OCI-LY1 (cell line): ENCODE results near the gene FRMD4A.

ENCODE experiments used
- H2AFZ ChIP-seq: fragments of 200-600 bp; sonication (generic), shearing (Covaris generic); 2 replicates; pipeline ENCODE4 v1.6.0; 2014; ENCODE audit warnings: antibody characterized with exemption, mild to moderate bottlenecking, low read length
- H3F3A ChIP-seq: fragments of 200-600 bp; sonication (generic), shearing (Covaris generic); 2 replicates; pipeline ENCODE4 v1.6.0; 2014; ENCODE audit warnings: mild to moderate bottlenecking, antibody characterized with exemption, low read length, moderate library complexity; ENCODE audit not compliant: insufficient read depth
- H3K27ac ChIP-seq: fragments of 200-600 bp; sonication (generic); 2 replicates; pipeline ENCODE4 v1.5.1; 2014; ENCODE audit warnings: low read length, mixed run types, mild to moderate bottlenecking, low read depth; ENCODE audit not compliant: poor library complexity, severe bottlenecking
- H3K27me3 ChIP-seq: fragments of 200-600 bp; sonication (generic); 2 replicates; pipeline ENCODE4 v1.6.0; 2014; ENCODE audit warnings: antibody characterized with exemption, mild to moderate bottlenecking, low read length, moderate library complexity; ENCODE audit not compliant: insufficient read depth
- H3K36me3 ChIP-seq: fragments of 200-600 bp; sonication (generic); 2 replicates; pipeline ENCODE4 v1.6.1; 2014; ENCODE audit warnings: mild to moderate bottlenecking, antibody characterized with exemption, low read length, moderate library complexity, mixed read lengths; ENCODE audit not compliant: insufficient read depth
- H3K4me1 ChIP-seq: fragments of 200-600 bp; sonication (generic); 2 replicates; pipeline ENCODE4 v1.5.1; 2014; ENCODE audit warnings: mild to moderate bottlenecking, low read length, moderate library complexity; ENCODE audit not compliant: insufficient read depth, severe bottlenecking
- H3K4me2 ChIP-seq: fragments of 200-600 bp; sonication (generic), shearing (Covaris generic); 2 replicates; pipeline ENCODE4 v1.6.1; 2014; ENCODE audit warnings: low read length
- H3K4me3 ChIP-seq: fragments of 200-600 bp; sonication (generic); 2 replicates; pipeline ENCODE4 v1.5.1; 2014; ENCODE audit warnings: low read length, low read depth, mild to moderate bottlenecking, mixed read lengths; ENCODE audit not compliant: poor library complexity, severe bottlenecking
- H3K79me2 ChIP-seq: fragments of 200-600 bp; shearing (Covaris generic); 2 replicates; pipeline ENCODE4 v1.6.1; 2016; ENCODE audit warnings: mixed run types, low read length, mixed read lengths; ENCODE audit not compliant: insufficient read depth
- H3K9ac ChIP-seq: fragments of 200-600 bp; sonication (generic), shearing (Covaris generic); 2 replicates; pipeline ENCODE4 v1.6.1; 2014; ENCODE audit warnings: mild to moderate bottlenecking, low read length, mixed read lengths
- H3K9me2 ChIP-seq: fragments of 200-600 bp; sonication (generic), shearing (Covaris generic); 2 replicates; pipeline ENCODE4 v1.6.1; 2014; ENCODE audit warnings: low read depth, mild to moderate bottlenecking, low read length, mixed read lengths
- H3K9me3 ChIP-seq: fragments of 200-600 bp; shearing (Covaris generic); 2 replicates; pipeline ENCODE4 v1.6.1; 2014; ENCODE audit warnings: low read length, mixed read lengths
- H4K20me1 ChIP-seq: fragments of 200-600 bp; sonication (generic), shearing (Covaris generic); 2 replicates; pipeline ENCODE4 v1.6.0; 2016; ENCODE audit warnings: mild to moderate bottlenecking, low read length; ENCODE audit not compliant: insufficient read depth
- EZH2 ChIP-seq: fragments of 200-600 bp; sonication (generic), shearing (Covaris generic); IDR thresholded peaks from 2 replicates; pipeline ENCODE4 v1.8.0; 2017; ENCODE audit warnings: borderline replicate concordance, mixed run types, mild to moderate bottlenecking, antibody characterized with exemption, low read length, moderate library complexity, mixed read lengths
- TF ChIP-seq, protein P1 (sequence below): fragments of 200-600 bp; sonication (generic), shearing (Covaris generic); IDR thresholded peaks from 2 replicates; pipeline ENCODE4 v1.5.1; 2017; ENCODE audit warnings: mild to moderate bottlenecking, antibody characterized with exemption, low read length, moderate library complexity, mixed read lengths

The FRMD4A gene

GRCh38 chr10:13938950-13939349 lies 391.8 kb downstream of the FRMD4A start:
- Histone ChIP-seq H3K27ac (no peak overlapping the region), H3K4me2 (no peak overlapping the region), H3K36me3 (no peaks in the 10 kb centered on the region), H3K4me3 (no peak overlapping the region), H3K9ac (no peak overlapping the region), H3K79me2 (no peaks in the 10 kb centered on the region), H3K9me3 (no peaks in the 10 kb centered on the region), H3K4me1 (no peaks in the 10 kb centered on the region), H3K9me2 (no peaks in the 10 kb centered on the region), H4K20me1 (no peaks in the 10 kb centered on the region), H3F3A (no peaks in the 10 kb centered on the region), H2AFZ (no peak overlapping the region), H3K27me3 (no peaks in the 10 kb centered on the region)
- TF ChIP-seq EZH2: no peak
- TF ChIP-seq, protein P1, sequence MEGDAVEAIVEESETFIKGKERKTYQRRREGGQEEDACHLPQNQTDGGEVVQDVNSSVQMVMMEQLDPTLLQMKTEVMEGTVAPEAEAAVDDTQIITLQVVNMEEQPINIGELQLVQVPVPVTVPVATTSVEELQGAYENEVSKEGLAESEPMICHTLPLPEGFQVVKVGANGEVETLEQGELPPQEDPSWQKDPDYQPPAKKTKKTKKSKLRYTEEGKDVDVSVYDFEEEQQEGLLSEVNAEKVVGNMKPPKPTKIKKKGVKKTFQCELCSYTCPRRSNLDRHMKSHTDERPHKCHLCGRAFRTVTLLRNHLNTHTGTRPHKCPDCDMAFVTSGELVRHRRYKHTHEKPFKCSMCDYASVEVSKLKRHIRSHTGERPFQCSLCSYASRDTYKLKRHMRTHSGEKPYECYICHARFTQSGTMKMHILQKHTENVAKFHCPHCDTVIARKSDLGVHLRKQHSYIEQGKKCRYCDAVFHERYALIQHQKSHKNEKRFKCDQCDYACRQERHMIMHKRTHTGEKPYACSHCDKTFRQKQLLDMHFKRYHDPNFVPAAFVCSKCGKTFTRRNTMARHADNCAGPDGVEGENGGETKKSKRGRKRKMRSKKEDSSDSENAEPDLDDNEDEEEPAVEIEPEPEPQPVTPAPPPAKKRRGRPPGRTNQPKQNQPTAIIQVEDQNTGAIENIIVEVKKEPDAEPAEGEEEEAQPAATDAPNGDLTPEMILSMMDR: no peak

GRCh38 chr10:13936826-13937225 lies 393.9 kb downstream of the FRMD4A start:
- no peak overlapping the region for H2AFZ ChIP-seq
- H3K4me3 ChIP-seq: no peak overlapping the region
- no peaks in the 10 kb centered on the region for H3K79me2 ChIP-seq
- H3F3A ChIP-seq: no peaks in the 10 kb centered on the region
- H3K4me2 ChIP-seq: no peak overlapping the region
- no peaks in the 10 kb centered on the region for H3K4me1 ChIP-seq
- no peaks in the 10 kb centered on the region for H3K27me3 ChIP-seq
- H4K20me1 ChIP-seq: no peaks in the 10 kb centered on the region
- no peak overlapping the region for H3K27ac ChIP-seq
- TF ChIP-seq, protein P1: no peak
- TF ChIP-seq EZH2: no peak
- no peak overlapping the region for H3K9ac ChIP-seq
- no peaks in the 10 kb centered on the region for H3K9me2 ChIP-seq
- H3K9me3 ChIP-seq: no peaks in the 10 kb centered on the region
- no peaks in the 10 kb centered on the region for H3K36me3 ChIP-seq

DNA sequence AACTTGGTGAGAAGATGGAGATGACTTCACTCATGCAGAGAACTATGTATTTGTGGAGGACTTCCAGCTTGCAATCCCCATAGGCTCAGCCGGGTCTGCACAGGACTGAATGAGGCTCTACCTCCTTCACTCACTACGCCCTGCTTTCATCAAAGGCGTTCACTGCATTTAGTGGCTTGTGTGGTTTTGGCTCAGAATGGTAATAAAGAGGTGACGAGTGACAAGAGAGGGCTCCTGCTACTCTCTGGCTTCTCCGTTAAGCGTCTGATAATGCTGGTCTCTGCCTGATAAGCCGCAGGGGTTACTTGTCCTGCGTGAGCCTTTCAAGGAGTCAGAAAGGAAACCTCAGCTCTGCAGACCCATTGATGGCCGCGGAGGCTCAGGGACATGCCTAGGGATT lies 400.6 kb downstream of the FRMD4A start:
- H3K9me2 ChIP-seq: no peaks in the 10 kb centered on the region
- H4K20me1 ChIP-seq: no peaks in the 10 kb centered on the region
- no peak overlapping the region for H3K9ac ChIP-seq
- H3K4me1 ChIP-seq: no peaks in the 10 kb centered on the region
- no peak overlapping the region for H3K4me2 ChIP-seq
- no peaks in the 10 kb centered on the region for H3K79me2 ChIP-seq
- H3K36me3 ChIP-seq: no peaks in the 10 kb centered on the region
- no peaks in the 10 kb centered on the region for H3K27me3 ChIP-seq
- H2AFZ ChIP-seq: no peak overlapping the region
- no peaks in the 10 kb centered on the region for H3K9me3 ChIP-seq
- no peak for TF ChIP-seq EZH2
- TF ChIP-seq, protein P1: no peak
- H3K27ac ChIP-seq: no peak overlapping the region
- no peak overlapping the region for H3K4me3 ChIP-seq
- H3F3A ChIP-seq: no peaks in the 10 kb centered on the region
